ENCODE results near the gene TMBIM1. TPM values are rescaled to one million over a fixed set of nuclear protein-coding genes. Genes with fewer than 3 reads are reported as not detected.

The TMBIM1 gene
- polyA plus RNA-seq, 3 donors, result 101 to 139 (median 129) TPM

DNA sequence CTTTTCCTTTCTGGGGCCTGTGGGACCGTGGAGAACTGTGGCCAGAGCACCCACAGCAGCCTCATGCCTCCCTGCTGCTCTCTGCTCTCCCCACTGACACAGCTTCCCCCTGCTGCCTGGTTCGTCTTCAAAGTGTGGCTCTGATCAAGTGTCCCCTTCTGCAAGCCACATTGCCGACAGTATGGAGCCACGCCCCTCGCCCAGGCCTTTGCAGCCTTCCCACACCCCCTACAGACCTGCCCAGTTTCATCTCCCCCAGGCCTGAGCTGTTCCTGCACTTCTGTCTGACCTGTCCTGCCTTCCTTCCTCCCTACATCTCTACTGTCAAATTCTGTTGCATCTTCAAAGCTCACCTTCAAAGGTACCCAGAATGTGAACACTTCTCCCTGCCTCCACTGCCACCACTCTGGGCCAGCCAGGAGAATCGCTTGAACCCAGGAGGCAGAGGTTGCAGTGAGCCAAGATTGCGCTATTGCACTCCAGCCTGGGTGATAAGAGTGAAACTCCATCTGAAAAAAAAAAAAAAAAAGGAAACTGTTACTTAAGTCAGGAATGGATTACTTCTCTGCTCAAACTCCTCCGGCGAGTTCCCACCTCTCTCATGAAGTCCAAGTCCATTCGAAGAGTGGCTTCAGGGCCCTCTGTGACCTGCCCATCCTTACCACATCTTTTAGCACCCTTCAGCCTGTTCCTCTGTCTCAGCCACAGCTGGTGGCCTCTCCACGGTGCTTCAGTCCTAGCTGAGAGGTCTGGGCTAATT is 35.3 kb upstream of the TMBIM1 start:
- no peak for DNase-seq
- intact Hi-C loops (cut with micrococcal nuclease), result loop anchor here in 1 of 2 donors (1.0 to 5.0 kb wide), 2 partner anchors 9 to 35 kb away; no protein-coding TSS in a partner anchor
- Histone ChIP-seq H3K27me3 (ENCODE audit: control insufficient read depth in 2 of 2, insufficient read depth in 2 of 2, low read length in 2 of 2) (no peaks in the 10 kb centered on the region), H4K20me1 (ENCODE audit: insufficient read depth, low read length) (peaks cover 7% of the 10 kb centered on the region), H3K4me2 (replicated peaks; ENCODE audit: extremely low read depth, low read length, poor library complexity, severe bottlenecking) (peak overlapping the region; percentile 62), H3K9me3 (replicated peaks in 1 of 2; ENCODE audit: control insufficient read depth in 1 of 2, insufficient read depth in 1 of 2, low read length in 2 of 2) (no peaks in the 10 kb centered on the region), H3K4me1 (ENCODE audit: control insufficient read depth in 1 of 2, insufficient read depth in 2 of 2, low read length in 2 of 2) (peaks cover 87 to 94% of the 10 kb centered on the region in 2 donors), H3K9ac (ENCODE audit: insufficient read depth, low read length, poor library complexity, severe bottlenecking) (peak overlapping the region; percentile 25), H3K4me3 (replicated peaks in 1 of 3; ENCODE audit: low read depth in 2 of 3, low read length in 3 of 3) (peak overlapping the region in 1 of 3 experiments; percentile 49), H3K27ac (ENCODE audit: low read depth in 1 of 2, low read length in 2 of 2) (peak overlapping the region; percentile 64 to 65), H3K79me2 (ENCODE audit: insufficient read depth, low read length) (peaks cover 76% of the 10 kb centered on the region), H2AFZ (ENCODE audit: insufficient read depth, low read depth, low read length, poor library complexity, severe bottlenecking) (peak overlapping the region; percentile 39), H3K36me3 (replicated peaks in 1 of 2; ENCODE audit: control insufficient read depth in 1 of 2, insufficient read depth in 2 of 2, low read length in 2 of 2) (no peaks in the 10 kb centered on the region)
- peak overlapping the region; percentile 71 to 83 for H3K4me3 Mint-ChIP-seq
- H3K9me3 Mint-ChIP-seq, result no peaks in the 10 kb centered on the region
- TF ChIP-seq, protein P1, sequence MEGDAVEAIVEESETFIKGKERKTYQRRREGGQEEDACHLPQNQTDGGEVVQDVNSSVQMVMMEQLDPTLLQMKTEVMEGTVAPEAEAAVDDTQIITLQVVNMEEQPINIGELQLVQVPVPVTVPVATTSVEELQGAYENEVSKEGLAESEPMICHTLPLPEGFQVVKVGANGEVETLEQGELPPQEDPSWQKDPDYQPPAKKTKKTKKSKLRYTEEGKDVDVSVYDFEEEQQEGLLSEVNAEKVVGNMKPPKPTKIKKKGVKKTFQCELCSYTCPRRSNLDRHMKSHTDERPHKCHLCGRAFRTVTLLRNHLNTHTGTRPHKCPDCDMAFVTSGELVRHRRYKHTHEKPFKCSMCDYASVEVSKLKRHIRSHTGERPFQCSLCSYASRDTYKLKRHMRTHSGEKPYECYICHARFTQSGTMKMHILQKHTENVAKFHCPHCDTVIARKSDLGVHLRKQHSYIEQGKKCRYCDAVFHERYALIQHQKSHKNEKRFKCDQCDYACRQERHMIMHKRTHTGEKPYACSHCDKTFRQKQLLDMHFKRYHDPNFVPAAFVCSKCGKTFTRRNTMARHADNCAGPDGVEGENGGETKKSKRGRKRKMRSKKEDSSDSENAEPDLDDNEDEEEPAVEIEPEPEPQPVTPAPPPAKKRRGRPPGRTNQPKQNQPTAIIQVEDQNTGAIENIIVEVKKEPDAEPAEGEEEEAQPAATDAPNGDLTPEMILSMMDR (IDR thresholded peaks at IDR 0.05), result no peak
- peak overlapping the region; percentile 73 to 91 (median 89) for H3K27ac Mint-ChIP-seq
- 4% methylated on average over 10 of the region's 11 CpGs for WGBS (ENCODE audit: insufficient coverage)
- H3K4me1 Mint-ChIP-seq, result peaks cover 87% of the 10 kb centered on the region
- H3K36me3 Mint-ChIP-seq, result peaks cover 15 to 19% of the 10 kb centered on the region in 2 donors
- H3K27me3 Mint-ChIP-seq (ENCODE audit: low read depth in 3 of 3), result peaks cover 0 to 7% (median 0%) of the 10 kb centered on the region in 3 donors

DNA sequence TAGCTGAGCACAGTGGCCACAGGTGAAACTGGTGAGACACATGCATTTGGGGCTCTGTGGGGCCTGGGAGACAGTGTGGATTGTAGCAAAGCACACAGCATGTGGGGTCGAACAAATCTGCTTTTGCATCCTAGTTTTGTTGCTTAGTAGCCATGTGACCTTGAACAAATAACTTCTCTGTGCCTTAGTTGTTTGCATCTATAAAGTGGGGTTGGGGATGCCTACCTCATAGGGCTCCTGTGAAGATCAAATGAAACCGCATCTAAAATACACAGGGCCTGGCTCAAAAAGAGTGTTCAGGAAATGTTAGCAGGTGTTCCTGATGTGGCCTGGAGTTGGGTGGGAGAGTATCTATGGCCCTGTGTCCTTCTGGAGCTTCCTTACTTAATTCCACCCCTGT is 34.0 kb upstream of the TMBIM1 start:
- peaks cover 15 to 24% of the 10 kb centered on the region in 2 donors for H3K36me3 Mint-ChIP-seq
- peaks cover 87% of the 10 kb centered on the region for H3K4me1 Mint-ChIP-seq
- TF ChIP-seq, protein P1 (IDR thresholded peaks at IDR 0.05), result no peak
- no peak for DNase-seq
- WGBS (ENCODE audit: insufficient coverage), result no CpG with 5 or more reads among the region's 2 CpGs
- Histone ChIP-seq H3K4me2 (replicated peaks; ENCODE audit: extremely low read depth, low read length, poor library complexity, severe bottlenecking) (no peak overlapping the region), H4K20me1 (ENCODE audit: insufficient read depth, low read length) (peaks cover 7% of the 10 kb centered on the region), H3K4me1 (ENCODE audit: control insufficient read depth in 1 of 2, insufficient read depth in 2 of 2, low read length in 2 of 2) (peaks cover 87 to 94% of the 10 kb centered on the region in 2 donors), H3K27ac (ENCODE audit: low read depth in 1 of 2, low read length in 2 of 2) (peak overlapping the region in 1 of 2 donors; percentile 65), H3K27me3 (ENCODE audit: control insufficient read depth in 2 of 2, insufficient read depth in 2 of 2, low read length in 2 of 2) (no peaks in the 10 kb centered on the region), H3K9me3 (replicated peaks in 1 of 2; ENCODE audit: control insufficient read depth in 1 of 2, insufficient read depth in 1 of 2, low read length in 2 of 2) (no peaks in the 10 kb centered on the region), H3K4me3 (replicated peaks in 1 of 3; ENCODE audit: low read depth in 2 of 3, low read length in 3 of 3) (peak overlapping the region in 1 of 3 experiments; percentile 49), H3K36me3 (replicated peaks in 1 of 2; ENCODE audit: control insufficient read depth in 1 of 2, insufficient read depth in 2 of 2, low read length in 2 of 2) (no peaks in the 10 kb centered on the region), H3K9ac (ENCODE audit: insufficient read depth, low read length, poor library complexity, severe bottlenecking) (no peak overlapping the region), H2AFZ (ENCODE audit: insufficient read depth, low read depth, low read length, poor library complexity, severe bottlenecking) (no peak overlapping the region), H3K79me2 (ENCODE audit: insufficient read depth, low read length) (peaks cover 66% of the 10 kb centered on the region)
- H3K27me3 Mint-ChIP-seq (ENCODE audit: low read depth in 3 of 3), result peaks cover 0 to 7% (median 0%) of the 10 kb centered on the region in 3 donors
- no peaks in the 10 kb centered on the region for H3K9me3 Mint-ChIP-seq
- H3K4me3 Mint-ChIP-seq, result peak overlapping the region in 1 of 2 donors; percentile 24
- intact Hi-C loops (cut with micrococcal nuclease), result loop anchor here in 1 of 2 donors (5.0 kb wide), 1 partner anchor 36 kb away; no protein-coding TSS in a partner anchor
- peak overlapping the region in 1 of 7 donors; percentile 68 for H3K27ac Mint-ChIP-seq
